Karpas-422 (cell line): Measurements from ENCODE around the gene REV3L. TPM values are rescaled to one million over a fixed set of nuclear protein-coding genes. Genes with fewer than 3 reads are reported as not detected.

ENCODE experiments used
- DNase-seq: peaks from one replicate; pipeline ENCODE4 v3.0.0-alpha.2; 2015
- H2AFZ ChIP-seq: fragments of 200-600 bp; sonication (generic); 2 replicates; pipeline ENCODE4 v1.6.1; 2014; ENCODE audit warnings: antibody characterized with exemption, low read length, mixed read lengths
- H3K27ac ChIP-seq: fragments of 200-600 bp; sonication (generic); 2 replicates; pipeline ENCODE4 v1.5.1; 2014; ENCODE audit warnings: mild to moderate bottlenecking, low read length, moderate library complexity
- H3K27me3 ChIP-seq: fragments of 200-600 bp; sonication (generic); 2 replicates; pipeline ENCODE4 v1.6.1; 2014; ENCODE audit warnings: low read length, mixed read lengths
- H3K36me3 ChIP-seq: fragments of 200-600 bp; sonication (generic); 2 replicates; pipeline ENCODE4 v1.6.1; 2014; ENCODE audit warnings: low read length, mixed read lengths; ENCODE audit not compliant: insufficient read depth
- H3K4me1 ChIP-seq: fragments of 200-600 bp; sonication (generic); 2 replicates; pipeline ENCODE4 v1.6.1; 2014; ENCODE audit warnings: mild to moderate bottlenecking, low read length, mixed read lengths
- H3K4me2 ChIP-seq: fragments of 200-600 bp; sonication (generic); 2 replicates; pipeline ENCODE4 v1.6.1; 2014; ENCODE audit warnings: low read length, low read depth, mild to moderate bottlenecking; ENCODE audit not compliant: poor library complexity, severe bottlenecking
- H3K4me3 ChIP-seq: fragments of 200-600 bp; sonication (generic); 2 replicates; pipeline ENCODE4 v1.5.1; 2014; ENCODE audit warnings: mild to moderate bottlenecking, antibody characterized with exemption, low read length, mixed read lengths
- H3K79me2 ChIP-seq: fragments of 200-600 bp; sonication (generic); 2 replicates; pipeline ENCODE4 v1.6.1; 2014; ENCODE audit warnings: mild to moderate bottlenecking, low read length, mixed read lengths
- H3K9ac ChIP-seq: fragments of 200-600 bp; sonication (generic); 2 replicates; pipeline ENCODE4 v1.6.0; 2014; ENCODE audit warnings: low read length
- H3K9me2 ChIP-seq: fragments of 200-600 bp; sonication (generic), shearing (Covaris generic); replicated peaks from 2 replicates; pipeline ENCODE4 v1.6.0; 2014; ENCODE audit warnings: mild to moderate bottlenecking, low read length, moderate library complexity; ENCODE audit not compliant: insufficient read depth
- H3K9me3 ChIP-seq: fragments of 300-700, 200-600 bp; sonication (generic); 2 replicates; pipeline ENCODE4 v1.6.1; 2014; ENCODE audit warnings: low read length, mixed read lengths
- H4K20me1 ChIP-seq: fragments of 200-600 bp; sonication (generic); 2 replicates; pipeline ENCODE4 v1.6.1; 2014; ENCODE audit warnings: mild to moderate bottlenecking, antibody characterized with exemption, low read length, low read depth; ENCODE audit not compliant: insufficient read depth
- total RNA-seq: library from RNA; depleted of rRNA; stranded (reverse); fragments of >200 nt; shearing (Covaris generic); gene quantifications from 2 replicates; pipeline ENCODE4 v1.2.3, GENCODE V29; 2014; ENCODE audit warnings: low replicate concordance

Gene REV3L
- total RNA-seq, 1 experiment from 2014 or later: 64.4 TPM

DNA sequence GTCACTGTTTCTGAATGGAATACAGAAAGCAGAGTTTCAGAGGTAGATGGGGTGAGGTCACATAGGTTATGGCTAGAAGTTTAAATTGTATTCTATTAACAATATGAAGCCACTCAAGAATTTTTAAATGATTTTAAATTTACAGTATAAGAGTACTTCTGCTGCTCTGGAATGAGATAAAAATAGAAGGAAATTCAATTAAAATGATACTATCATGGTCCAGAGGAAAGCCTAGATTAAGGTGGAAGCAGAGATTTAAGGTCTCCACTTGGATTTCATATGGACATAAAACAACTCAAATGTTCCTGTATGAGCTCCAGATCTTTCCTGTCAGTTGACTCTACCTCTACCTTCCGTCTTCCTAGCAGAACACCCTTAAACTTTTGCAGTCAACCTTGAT is 68.6 kb downstream of the REV3L start:
- peaks cover 25% of the 10 kb centered on the region for H3K4me1 ChIP-seq
- H3K9me2 ChIP-seq: no peaks in the 10 kb centered on the region; the same call in 1 of the 2 replicates
- H4K20me1 ChIP-seq: no peaks in the 10 kb centered on the region
- H3K9me3 ChIP-seq: no peaks in the 10 kb centered on the region
- no peak overlapping the region for H3K9ac ChIP-seq
- peaks cover 95% of the 10 kb centered on the region for H3K79me2 ChIP-seq
- peaks cover 32% of the 10 kb centered on the region; the same call in 1 of the 2 replicates for H3K36me3 ChIP-seq
- H3K27me3 ChIP-seq: no peaks in the 10 kb centered on the region
- no peak overlapping the region for H3K4me2 ChIP-seq
- H3K4me3 ChIP-seq: no peak overlapping the region
- no peak overlapping the region for H3K27ac ChIP-seq
- H2AFZ ChIP-seq: no peak overlapping the region
- DNase-seq: no peak

DNA sequence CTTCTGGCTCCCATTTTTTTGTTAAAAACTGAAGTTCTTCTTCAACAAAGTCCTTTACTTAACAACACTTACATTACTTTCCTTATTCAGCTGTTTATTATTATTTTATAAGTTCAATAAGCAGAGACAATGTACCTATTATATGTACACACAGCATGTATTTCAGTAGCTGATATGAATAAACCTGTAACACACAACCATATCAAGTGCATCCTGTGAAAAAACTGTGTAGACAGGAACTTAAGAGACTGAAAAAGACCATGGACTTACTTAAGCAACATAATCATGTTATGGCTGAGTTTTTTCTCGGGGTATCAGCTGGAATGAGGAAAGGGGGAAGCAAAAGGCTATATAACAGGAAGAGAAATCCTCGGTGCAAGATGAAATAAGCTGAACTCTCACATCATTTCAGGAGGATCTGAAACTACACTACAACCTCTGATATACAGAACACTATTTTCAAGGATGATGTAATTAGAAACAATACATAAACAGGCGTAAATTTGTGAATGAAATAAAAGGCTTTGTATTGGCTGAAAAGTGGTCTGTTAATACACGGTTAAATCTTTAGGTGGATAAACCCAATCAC is 70.9 kb downstream of the REV3L start:
- peaks cover 36% of the 10 kb centered on the region for H3K36me3 ChIP-seq
- H3K27ac ChIP-seq: no peak overlapping the region
- no peaks in the 10 kb centered on the region for H4K20me1 ChIP-seq
- no peaks in the 10 kb centered on the region for H3K9me3 ChIP-seq
- no peak overlapping the region for H3K4me3 ChIP-seq
- H2AFZ ChIP-seq: no peak overlapping the region
- DNase-seq: no peak
- H3K4me1 ChIP-seq: peaks cover 16% of the 10 kb centered on the region
- H3K9ac ChIP-seq: no peak overlapping the region
- no peak overlapping the region for H3K4me2 ChIP-seq
- H3K79me2 ChIP-seq: peaks cover 84% of the 10 kb centered on the region
- no peaks in the 10 kb centered on the region for H3K27me3 ChIP-seq
- H3K9me2 ChIP-seq: no peaks in the 10 kb centered on the region; the same call in 1 of the 2 replicates

DNA sequence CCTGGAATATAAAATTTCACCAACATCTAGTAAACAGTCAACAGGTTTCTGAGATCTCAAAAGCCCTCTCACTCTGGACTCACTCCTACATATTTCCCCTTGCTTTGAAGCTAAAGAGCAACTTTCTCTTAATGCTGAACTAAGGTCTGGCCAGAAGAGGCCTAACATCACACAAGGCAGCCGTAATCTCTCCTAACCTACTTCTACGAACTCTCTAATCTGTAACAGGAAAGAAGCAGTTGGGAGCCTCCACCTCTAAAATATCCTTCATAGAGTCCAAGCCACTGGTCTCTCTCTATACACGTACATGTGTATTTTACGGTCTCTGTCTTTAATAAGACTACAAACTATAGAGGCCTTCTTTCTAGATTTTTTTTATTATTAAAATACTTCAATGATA is 72.0 kb downstream of the REV3L start:
- Histone ChIP-seq H3K79me2 (peaks cover 79% of the 10 kb centered on the region), H3K27me3 (no peaks in the 10 kb centered on the region), H3K9me3 (no peaks in the 10 kb centered on the region), H4K20me1 (no peaks in the 10 kb centered on the region), H3K27ac (no peak overlapping the region), H3K9ac (no peak overlapping the region), H3K4me3 (no peak overlapping the region), H3K9me2 (no peaks in the 10 kb centered on the region; the same call in 1 of the 2 replicates), H3K4me1 (peaks cover 26% of the 10 kb centered on the region), H3K36me3 (peaks cover 32% of the 10 kb centered on the region), H3K4me2 (no peak overlapping the region), H2AFZ (no peak overlapping the region)
- no peak for DNase-seq

DNA sequence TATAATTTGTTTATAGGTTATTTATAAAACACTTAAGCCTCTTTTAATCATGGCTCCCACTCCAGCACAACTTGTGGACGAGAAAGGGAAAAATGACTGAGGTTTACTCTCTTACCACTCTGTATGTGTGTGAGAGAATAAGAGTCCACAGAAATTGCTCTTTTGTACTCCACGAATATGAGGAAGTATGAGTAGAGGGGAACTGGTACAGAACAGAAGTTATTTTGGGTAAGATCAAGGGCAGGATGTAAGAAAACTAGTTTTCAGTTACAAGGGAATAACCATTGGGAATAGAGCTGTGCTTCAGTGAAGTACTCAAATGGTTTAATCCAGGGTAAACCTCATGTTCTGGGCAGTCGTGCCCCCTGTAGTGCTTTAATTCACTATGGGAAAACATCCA is 72.6 kb downstream of the REV3L start:
- H3K9ac ChIP-seq: no peak overlapping the region
- no peak overlapping the region for H2AFZ ChIP-seq
- H3K36me3 ChIP-seq: peaks cover 29% of the 10 kb centered on the region
- no peak overlapping the region for H3K4me3 ChIP-seq
- peaks cover 29% of the 10 kb centered on the region for H3K4me1 ChIP-seq
- no peaks in the 10 kb centered on the region for H3K9me3 ChIP-seq
- H3K27ac ChIP-seq: no peak overlapping the region
- no peak for DNase-seq
- H4K20me1 ChIP-seq: no peaks in the 10 kb centered on the region
- H3K9me2 ChIP-seq: no peaks in the 10 kb centered on the region
- no peaks in the 10 kb centered on the region for H3K27me3 ChIP-seq
- H3K79me2 ChIP-seq: peaks cover 74% of the 10 kb centered on the region
- H3K4me2 ChIP-seq: no peak overlapping the region

DNA sequence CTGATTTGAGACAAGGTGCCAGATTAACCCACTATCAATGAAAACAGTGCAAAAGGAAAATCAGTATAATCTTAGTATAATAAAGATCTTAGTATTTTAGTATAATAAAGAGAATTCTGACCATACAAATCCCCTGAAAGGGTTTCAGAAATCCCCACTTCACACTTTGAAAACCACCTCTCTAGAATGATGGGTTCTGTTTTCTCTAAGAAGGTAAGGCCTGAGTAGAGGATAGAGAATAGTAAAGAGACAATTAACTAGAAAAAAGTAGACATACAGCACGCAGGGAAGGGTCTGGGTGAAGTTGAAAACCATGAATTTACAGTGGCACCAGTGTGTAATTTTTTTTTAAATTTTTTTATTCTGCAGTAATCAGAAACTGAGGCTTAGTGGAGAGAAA is 73.6 kb downstream of the REV3L start:
- no peak overlapping the region for H3K27ac ChIP-seq
- DNase-seq: no peak
- peaks cover 29% of the 10 kb centered on the region for H3K36me3 ChIP-seq
- H3K4me3 ChIP-seq: no peak overlapping the region
- no peaks in the 10 kb centered on the region for H3K9me2 ChIP-seq
- H2AFZ ChIP-seq: no peak overlapping the region
- H3K79me2 ChIP-seq: peaks cover 71% of the 10 kb centered on the region
- H3K27me3 ChIP-seq: no peaks in the 10 kb centered on the region
- H3K4me2 ChIP-seq: no peak overlapping the region
- H3K9ac ChIP-seq: no peak overlapping the region
- H3K4me1 ChIP-seq: peaks cover 29% of the 10 kb centered on the region
- no peaks in the 10 kb centered on the region for H3K9me3 ChIP-seq
- H4K20me1 ChIP-seq: no peaks in the 10 kb centered on the region

DNA sequence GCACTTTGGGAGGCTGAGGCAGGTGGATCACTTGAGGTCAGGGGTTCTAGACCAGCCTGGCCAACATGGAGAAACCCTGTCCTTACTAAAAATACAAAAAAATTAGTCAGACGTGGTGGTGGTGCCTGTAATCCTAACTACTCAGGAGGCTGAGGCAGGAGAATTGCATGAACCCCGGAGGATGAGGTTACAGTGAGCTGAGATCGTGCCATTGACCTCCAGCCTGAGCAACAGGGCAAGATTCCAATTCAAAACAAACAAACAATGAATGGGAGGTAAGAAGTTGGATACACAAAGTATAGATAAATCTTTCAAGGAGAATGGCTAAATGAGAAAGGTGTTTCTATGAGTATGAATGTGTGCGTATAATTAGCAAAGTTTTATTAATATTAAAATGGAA is 75.3 kb downstream of the REV3L start:
- Histone ChIP-seq H3K79me2 (peaks cover 71% of the 10 kb centered on the region), H3K36me3 (peaks cover 46% of the 10 kb centered on the region), H3K9ac (no peak overlapping the region), H3K9me3 (no peaks in the 10 kb centered on the region), H3K4me3 (no peak overlapping the region), H3K4me2 (no peak overlapping the region), H3K27ac (no peak overlapping the region), H3K9me2 (no peaks in the 10 kb centered on the region), H2AFZ (no peak overlapping the region), H3K4me1 (peaks cover 29% of the 10 kb centered on the region), H4K20me1 (no peaks in the 10 kb centered on the region), H3K27me3 (no peaks in the 10 kb centered on the region)
- DNase-seq: no peak

DNA sequence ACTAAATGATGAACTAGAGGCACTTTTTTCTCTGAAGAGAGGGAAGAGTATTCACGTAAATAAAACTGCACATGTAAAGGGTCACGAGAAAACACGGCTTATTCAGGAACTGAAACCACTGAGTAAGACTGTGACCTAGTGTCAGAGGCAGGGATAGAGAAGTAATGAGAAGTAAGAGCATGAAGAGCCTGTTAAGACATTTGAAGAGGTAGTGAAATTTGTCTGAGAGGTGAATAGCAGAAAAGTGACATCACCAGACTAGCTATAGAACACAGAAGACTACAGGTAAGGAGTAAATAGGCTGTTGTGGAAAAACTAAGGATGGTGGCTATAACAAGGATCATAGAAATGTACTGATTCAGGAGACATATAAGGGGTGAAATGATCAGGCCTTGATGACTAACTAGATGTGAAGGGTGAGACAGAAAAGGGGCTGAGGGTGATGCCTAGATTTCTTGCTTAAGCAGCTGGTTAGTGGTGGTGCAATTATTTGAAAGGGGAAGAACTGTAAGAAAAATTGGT is 76.8 kb downstream of the REV3L start:
- H3K79me2 ChIP-seq: peaks cover 71% of the 10 kb centered on the region
- H3K27ac ChIP-seq: peak overlapping the region; percentile 70
- H3K27me3 ChIP-seq: no peaks in the 10 kb centered on the region
- no peaks in the 10 kb centered on the region for H3K9me2 ChIP-seq
- 0 out of 2 replicates have a peak overlapping the region, but pooled peaks have one; percentile 12 for H3K4me3 ChIP-seq
- no peak overlapping the region for H2AFZ ChIP-seq
- H3K4me1 ChIP-seq: peaks cover 29% of the 10 kb centered on the region
- peaks cover 49% of the 10 kb centered on the region for H3K36me3 ChIP-seq
- H4K20me1 ChIP-seq: no peaks in the 10 kb centered on the region
- peak; percentile 87 for DNase-seq
- H3K9me3 ChIP-seq: no peaks in the 10 kb centered on the region
- H3K4me2 ChIP-seq: peak overlapping the region; percentile 12
- peak overlapping the region; percentile 6; the same call in 1 of the 2 replicates for H3K9ac ChIP-seq

DNA sequence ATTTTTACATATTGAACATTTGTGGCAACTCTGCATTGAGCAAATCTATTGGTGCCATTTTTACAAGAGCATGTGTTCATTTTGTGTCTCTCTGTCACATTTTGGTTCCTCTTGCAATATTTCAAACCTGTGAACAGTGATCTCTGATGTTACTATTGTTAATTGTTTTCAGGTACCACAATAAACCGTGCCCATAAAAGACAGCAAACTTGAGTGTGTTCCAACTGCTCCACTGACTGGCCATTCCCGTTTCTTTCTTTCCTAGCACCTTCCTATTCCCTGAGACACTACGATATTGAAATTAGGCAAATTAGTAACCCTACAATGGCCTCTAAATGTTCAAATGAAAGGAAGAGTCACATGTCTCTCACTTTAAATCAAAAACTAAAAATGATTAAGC is 79.6 kb downstream of the REV3L start:
- Histone ChIP-seq H2AFZ (no peak overlapping the region), H3K36me3 (peaks cover 60% of the 10 kb centered on the region)
- no peak for DNase-seq

More for the DNA sequence above, 79.6 kb downstream of the REV3L start:
- Histone ChIP-seq H3K27me3 (no peaks in the 10 kb centered on the region), H4K20me1 (no peaks in the 10 kb centered on the region), H3K9ac (no peak overlapping the region), H3K4me3 (no peak overlapping the region), H3K4me1 (peaks cover 19% of the 10 kb centered on the region), H3K27ac (no peak overlapping the region), H3K79me2 (peaks cover 73% of the 10 kb centered on the region), H3K4me2 (no peak overlapping the region), H3K9me3 (no peaks in the 10 kb centered on the region), H3K9me2 (0 out of 2 replicates have a peak, but pooled peaks cover 3% of the 10 kb centered on the region)
